Cardiac muscle cell (in vitro differentiated cells and primary cell): ENCODE data around the gene TUBAL3. TPM values are rescaled to one million over a fixed set of nuclear protein-coding genes. Genes with fewer than 3 reads are reported as not detected.

Experiments
- DNase-seq, 2 donors: peaks; one replicate each; pipeline versions ENCODE4 v3.0.0 to v3.0.0-alpha.2; 2010 to 2017; ENCODE audit warnings: low read depth in 1 of 2, low spot score in 1 of 2
- H3K27ac ChIP-seq: fragments of 200-600 bp; sonication (generic); 2 replicates; pipeline ENCODE4 v1.5.1; 2016
- H3K27me3 ChIP-seq: fragments of 200-600 bp; sonication (generic); 2 replicates; pipeline ENCODE4 v1.6.0; 2016; ENCODE audit warnings: control low read depth
- H3K36me3 ChIP-seq: fragments of 200-600 bp; sonication (generic); 2 replicates; pipeline ENCODE4 v1.5.1; 2016; ENCODE audit warnings: control low read depth
- H3K4me1 ChIP-seq: fragments of 200-600 bp; sonication (generic); 2 replicates; pipeline ENCODE4 v1.8.1; 2017; ENCODE audit warnings: low read depth, mild to moderate bottlenecking, mixed run types
- H3K4me3 ChIP-seq: fragments of 200-600 bp; sonication (generic); 2 replicates; pipeline ENCODE4 v1.5.1; 2016; ENCODE audit warnings: mild to moderate bottlenecking
- H3K9me3 ChIP-seq: fragments of 200-600 bp; sonication (generic); 2 replicates; pipeline ENCODE4 v1.5.1; 2017; ENCODE audit warnings: low read depth, mild to moderate bottlenecking, control low read depth
- polyA plus RNA-seq: library from polyadenylated mRNA; unstranded; fragments of >200 nt; fragmentation: Nextera tagmentation; extraction: Ambion mirVana; gene quantifications from 2 replicates; pipeline ENCODE4 v1.2.1, GENCODE V29; 2016
- total RNA-seq: library from RNA; depleted of rRNA; stranded (reverse); fragments of >200 nt; gene quantifications from 2 replicates; pipeline ENCODE4 v1.2.3, GENCODE V29; 2016
- TF ChIP-seq, protein P1 (sequence below): IDR thresholded peaks from 2 replicates; pipeline ENCODE4 v1.5.1; 2012; ENCODE audit warnings: low read depth, mild to moderate bottlenecking, low read length

The TUBAL3 gene
- total and polyA plus RNA-seq, 2 experiments from 2014 or later = not detected

DNA sequence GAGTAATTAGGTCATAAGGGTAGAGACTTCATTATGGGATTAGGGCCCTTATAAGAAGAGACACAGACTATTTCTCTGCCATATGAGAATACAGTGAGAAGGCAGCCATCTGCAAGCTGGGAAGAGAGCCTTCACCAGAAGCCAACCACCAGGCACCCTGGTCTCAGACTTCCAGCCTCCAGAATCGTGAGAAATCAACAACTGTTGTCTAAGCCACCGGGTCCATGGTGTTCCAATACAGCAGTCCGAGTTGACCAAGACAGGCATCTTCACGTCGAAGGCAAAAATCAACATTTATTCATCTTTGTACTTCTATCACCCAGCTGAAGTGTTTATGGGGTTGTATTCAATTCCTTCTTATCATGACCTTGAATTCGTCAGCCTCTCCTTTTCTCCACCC is 5.3 kb downstream of the TUBAL3 start:
- H3K4me1 ChIP-seq = no peaks in the 10 kb centered on the region
- TF ChIP-seq, protein P1, sequence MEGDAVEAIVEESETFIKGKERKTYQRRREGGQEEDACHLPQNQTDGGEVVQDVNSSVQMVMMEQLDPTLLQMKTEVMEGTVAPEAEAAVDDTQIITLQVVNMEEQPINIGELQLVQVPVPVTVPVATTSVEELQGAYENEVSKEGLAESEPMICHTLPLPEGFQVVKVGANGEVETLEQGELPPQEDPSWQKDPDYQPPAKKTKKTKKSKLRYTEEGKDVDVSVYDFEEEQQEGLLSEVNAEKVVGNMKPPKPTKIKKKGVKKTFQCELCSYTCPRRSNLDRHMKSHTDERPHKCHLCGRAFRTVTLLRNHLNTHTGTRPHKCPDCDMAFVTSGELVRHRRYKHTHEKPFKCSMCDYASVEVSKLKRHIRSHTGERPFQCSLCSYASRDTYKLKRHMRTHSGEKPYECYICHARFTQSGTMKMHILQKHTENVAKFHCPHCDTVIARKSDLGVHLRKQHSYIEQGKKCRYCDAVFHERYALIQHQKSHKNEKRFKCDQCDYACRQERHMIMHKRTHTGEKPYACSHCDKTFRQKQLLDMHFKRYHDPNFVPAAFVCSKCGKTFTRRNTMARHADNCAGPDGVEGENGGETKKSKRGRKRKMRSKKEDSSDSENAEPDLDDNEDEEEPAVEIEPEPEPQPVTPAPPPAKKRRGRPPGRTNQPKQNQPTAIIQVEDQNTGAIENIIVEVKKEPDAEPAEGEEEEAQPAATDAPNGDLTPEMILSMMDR = no peak
- H3K4me3 ChIP-seq = no peak overlapping the region
- no peaks in the 10 kb centered on the region for H3K27me3 ChIP-seq
- DNase-seq = no peak
- no peaks in the 10 kb centered on the region for H3K36me3 ChIP-seq
- no peaks in the 10 kb centered on the region for H3K9me3 ChIP-seq
- no peak overlapping the region for H3K27ac ChIP-seq

DNA sequence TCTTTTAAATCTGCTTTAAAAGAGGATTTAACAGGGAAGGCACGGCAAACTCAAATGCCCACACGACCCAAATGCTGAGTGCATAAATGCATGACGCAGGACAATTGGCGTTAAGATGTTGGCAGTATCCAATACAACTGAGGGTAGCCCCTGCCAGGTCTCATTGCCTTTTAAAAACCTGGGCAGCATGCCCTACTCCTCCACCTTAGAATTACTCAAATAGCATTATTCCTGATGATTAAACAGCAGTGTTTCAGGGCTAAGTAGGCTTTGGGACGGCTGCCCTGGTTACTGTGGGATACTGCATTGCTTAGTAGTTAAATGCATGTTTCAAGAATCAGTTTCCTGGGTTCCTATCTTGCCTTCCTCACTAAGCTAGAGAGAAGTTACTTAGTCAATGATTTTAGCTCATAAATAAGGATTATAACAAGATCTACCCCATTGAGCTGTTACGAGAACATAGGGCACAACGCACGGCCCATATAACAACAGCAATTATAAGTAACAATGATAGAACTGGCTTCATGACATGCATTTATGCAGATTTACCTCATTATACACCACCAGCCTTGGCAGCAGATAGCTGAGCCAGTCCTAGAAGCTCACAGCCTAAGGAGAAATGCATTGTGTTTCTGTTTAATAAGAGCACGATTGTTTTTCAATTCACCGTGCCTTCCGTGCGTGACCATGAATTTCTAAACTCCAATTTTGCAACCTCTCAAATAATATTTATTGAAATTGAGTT is 7.9 kb downstream of the TUBAL3 start:
- no peak overlapping the region for H3K4me3 ChIP-seq
- no peaks in the 10 kb centered on the region for H3K27me3 ChIP-seq
- no peak for DNase-seq
- H3K9me3 ChIP-seq = no peaks in the 10 kb centered on the region
- TF ChIP-seq, protein P1 = no peak
- H3K27ac ChIP-seq = no peak overlapping the region
- H3K36me3 ChIP-seq = no peaks in the 10 kb centered on the region
- H3K4me1 ChIP-seq = no peaks in the 10 kb centered on the region

DNA sequence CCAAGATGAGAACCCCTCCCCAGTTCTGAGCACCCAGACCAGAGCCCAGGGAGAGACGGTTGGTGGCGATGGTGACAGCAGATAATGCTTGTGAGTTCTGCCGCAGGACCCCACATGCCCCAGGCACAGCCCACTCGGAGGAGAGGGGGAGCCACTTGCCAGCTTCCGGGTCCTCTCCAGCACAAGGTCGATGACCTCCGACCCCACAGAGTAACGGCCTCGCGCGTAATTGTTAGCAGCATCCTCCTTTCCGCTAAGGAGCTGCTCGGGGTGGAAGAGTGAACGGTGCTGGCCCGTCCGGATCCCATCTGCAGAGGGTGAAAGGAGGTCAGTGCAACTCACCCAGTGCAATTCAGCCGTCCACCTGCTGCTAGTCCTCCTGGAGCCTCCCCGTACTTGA is 9.5 kb downstream of the TUBAL3 start:
- TF ChIP-seq, protein P1 = no peak

DNA sequence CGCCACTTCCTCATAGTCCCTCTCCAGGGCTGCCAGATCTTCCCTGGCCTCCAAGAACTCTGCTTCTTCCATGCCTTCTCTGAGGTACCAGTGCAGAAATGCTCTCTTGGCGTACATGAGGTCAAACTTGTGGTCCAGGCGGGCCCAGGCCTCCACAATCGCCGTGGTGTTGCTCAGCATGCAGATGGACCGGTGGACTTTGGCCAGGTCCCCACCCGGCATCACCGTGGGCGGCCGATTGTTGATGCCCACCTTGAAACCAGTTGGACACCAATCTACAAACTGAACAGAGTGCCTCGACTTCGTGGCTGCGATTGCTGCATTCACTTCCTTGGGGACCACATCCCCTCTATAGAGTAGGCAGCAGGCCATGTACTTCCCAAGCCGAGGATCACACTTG is 11.1 kb downstream of the TUBAL3 start:
- no peak for DNase-seq
- Histone ChIP-seq H3K4me3 (no peak overlapping the region), H3K27ac (no peak overlapping the region), H3K36me3 (no peaks in the 10 kb centered on the region), H3K4me1 (no peaks in the 10 kb centered on the region), H3K27me3 (no peaks in the 10 kb centered on the region), H3K9me3 (no peaks in the 10 kb centered on the region)
- TF ChIP-seq, protein P1 = no peak

More for the DNA sequence above, 9.5 kb downstream of the TUBAL3 start:
- Histone ChIP-seq H3K36me3 (no peaks in the 10 kb centered on the region), H3K27me3 (no peaks in the 10 kb centered on the region), H3K27ac (no peak overlapping the region), H3K4me3 (no peak overlapping the region), H3K4me1 (no peaks in the 10 kb centered on the region), H3K9me3 (no peaks in the 10 kb centered on the region)
- DNase-seq = no peak

DNA sequence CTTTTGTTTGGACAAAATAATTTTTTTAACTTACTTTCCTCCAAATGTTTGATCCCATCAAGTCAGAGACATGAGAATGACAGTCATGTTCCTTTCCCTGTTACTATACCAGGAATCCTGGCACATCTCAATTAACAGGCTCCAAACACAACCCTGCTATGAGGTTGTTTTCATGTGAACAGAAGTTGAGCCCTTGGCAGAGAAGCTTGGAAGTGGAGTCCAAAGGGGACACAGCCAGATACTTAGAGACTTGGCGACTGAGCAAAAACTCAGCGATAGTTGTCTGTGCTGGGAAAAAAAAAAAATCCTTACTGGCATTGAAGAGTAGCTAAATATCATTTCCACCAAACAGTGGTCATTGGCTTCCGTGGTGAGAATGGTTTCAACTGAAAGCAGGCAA is 12.8 kb downstream of the TUBAL3 start:
- DNase-seq = no peak
- Histone ChIP-seq H3K9me3 (no peaks in the 10 kb centered on the region), H3K27ac (no peak overlapping the region), H3K4me1 (no peaks in the 10 kb centered on the region), H3K4me3 (no peak overlapping the region), H3K36me3 (no peaks in the 10 kb centered on the region), H3K27me3 (no peaks in the 10 kb centered on the region)
- TF ChIP-seq, protein P1 = no peak
